ENCODE results near the gene ANKRD18B. TPM values are rescaled to one million over a fixed set of nuclear protein-coding genes. Genes with fewer than 3 reads are reported as not detected.
"Not testable (repeated sequence)": the region's sequence is repeated elsewhere in the genome, so short reads cannot be mapped to it uniquely, and the experiment has no call there.

ANKRD18B gene
- total RNA-seq, 1 experiment from 2014 or later = 9.1 TPM

GRCh38 chr9:33535541-33535940 is 11.5 kb downstream of the ANKRD18B start:
- WGBS (ENCODE audit: extremely low coverage, insufficient read length, low lambda C conversion rate) = no CpG with 5 or more reads among the region's 2 CpGs
- Mint-ChIP-seq H3K27me3 (ENCODE audit: low read depth) (no peaks in the 10 kb centered on the region), H3K27ac (no peak overlapping the region), H3K9me3 (no peaks in the 10 kb centered on the region), H3K36me3 (ENCODE audit: insufficient read depth in 1 of 3, low read depth in 3 of 3) (peaks cover 0 to 4% (median 2%) of the 10 kb centered on the region in 3 experiments; a peak in 4 of 7 replicates), H3K4me1 (peaks cover 3 to 4% of the 10 kb centered on the region in 2 experiments), H3K4me3 (no peak overlapping the region)
- Histone ChIP-seq H4K20me1 (ENCODE audit: control insufficient read depth, insufficient read depth, insufficient read length) (no peaks in the 10 kb centered on the region), H4K91ac (ENCODE audit: insufficient read length, low read depth, low read length) (no peak overlapping the region), H3K56ac (ENCODE audit: insufficient read length, low read depth, low read length) (no peak overlapping the region), H3K9me3 (ENCODE audit: control insufficient read depth, low read depth, low read length) (no peaks in the 10 kb centered on the region), H3K4me1 (ENCODE audit: insufficient read depth, low read length) (no peaks in the 10 kb centered on the region), H3K27me3 (ENCODE audit: insufficient read depth, low read length) (no peaks in the 10 kb centered on the region), H3K9ac (ENCODE audit: extremely low read depth, insufficient read length, low read length) (no peak overlapping the region), H3K23ac (ENCODE audit: insufficient read length, low read depth, low read length) (no peak overlapping the region), H3K4ac (ENCODE audit: low read depth, low read length) (no peak overlapping the region), H3K18ac (ENCODE audit: insufficient read length, low read depth, low read length) (no peak overlapping the region), H2BK120ac (ENCODE audit: low read depth, low read length, poor library complexity, severe bottlenecking) (no peak overlapping the region), H3K23me2 (ENCODE audit: insufficient read length, low read depth, low read length, poor library complexity, severe bottlenecking) (no peaks in the 10 kb centered on the region), H2AFZ (ENCODE audit: low read length) (no peak overlapping the region), H2BK5ac (ENCODE audit: insufficient read length, low read length) (no peak overlapping the region), H3K4me2 (ENCODE audit: insufficient read depth, insufficient read length, low read length) (no peak overlapping the region), H2BK20ac (ENCODE audit: low read depth, low read length, poor library complexity, severe bottlenecking) (no peak overlapping the region), H3K27ac (ENCODE audit: insufficient read length, low read depth, low read length) (no peak overlapping the region), H4K8ac (replicated peaks; ENCODE audit: insufficient read length, low read depth, low read length) (no peak overlapping the region), H4K5ac (ENCODE audit: insufficient read length, low read depth, low read length) (no peak overlapping the region), H3K79me2 (ENCODE audit: insufficient read depth, low read length) (no peaks in the 10 kb centered on the region), H3T11ph (ENCODE audit: low read length) (no peak overlapping the region), H3K79me1 (ENCODE audit: insufficient read depth, low read depth, low read length, poor library complexity, severe bottlenecking) (no peaks in the 10 kb centered on the region), H2AK5ac (ENCODE audit: insufficient read length, low read length) (no peak overlapping the region), H3K14ac (ENCODE audit: insufficient read depth, low read length) (no peak overlapping the region), H2BK15ac (ENCODE audit: low read depth, low read length) (no peak overlapping the region), H2BK12ac (ENCODE audit: insufficient read length, low read depth, low read length) (no peak overlapping the region)
- DNase-seq = no peak
- TF ChIP-seq CTCF (conservative IDR thresholded peaks at IDR 0.05) = no peak

- H2AK5ac ChIP-seq (ENCODE audit: insufficient read length, low read length); H3K4me3 Mint-ChIP-seq; H3K79me2 ChIP-seq (ENCODE audit: insufficient read depth, low read length); H3K27ac Mint-ChIP-seq; H3K79me1 ChIP-seq (ENCODE audit: insufficient read depth, low read depth, low read length, poor library complexity, severe bottlenecking); H3K27me3 Mint-ChIP-seq (ENCODE audit: low read depth); H3K4me2 ChIP-seq (ENCODE audit: insufficient read depth, insufficient read length, low read length); H2AFZ ChIP-seq (ENCODE audit: low read length); H2BK20ac ChIP-seq (ENCODE audit: low read depth, low read length, poor library complexity, severe bottlenecking); H4K91ac ChIP-seq (ENCODE audit: insufficient read length, low read depth, low read length); H3K4ac ChIP-seq (ENCODE audit: low read depth, low read length); H4K8ac ChIP-seq (replicated peaks; ENCODE audit: insufficient read length, low read depth, low read length); H3K27me3 ChIP-seq (ENCODE audit: insufficient read depth, low read length); H2BK15ac ChIP-seq (ENCODE audit: low read depth, low read length); H3K9me3 Mint-ChIP-seq; H2BK12ac ChIP-seq (ENCODE audit: insufficient read length, low read depth, low read length); DNase-seq; H3K4me1 ChIP-seq (ENCODE audit: insufficient read depth, low read length); H3T11ph ChIP-seq (ENCODE audit: low read length); H3K23ac ChIP-seq (ENCODE audit: insufficient read length, low read depth, low read length); H3K56ac ChIP-seq (ENCODE audit: insufficient read length, low read depth, low read length); H3K9me3 ChIP-seq (ENCODE audit: control insufficient read depth, low read depth, low read length); H3K27ac ChIP-seq (ENCODE audit: insufficient read length, low read depth, low read length); H2BK120ac ChIP-seq (ENCODE audit: low read depth, low read length, poor library complexity, severe bottlenecking); H3K4me1 Mint-ChIP-seq; H2BK5ac ChIP-seq (ENCODE audit: insufficient read length, low read length); H4K5ac ChIP-seq (ENCODE audit: insufficient read length, low read depth, low read length); H3K14ac ChIP-seq (ENCODE audit: insufficient read depth, low read length); H4K20me1 ChIP-seq (ENCODE audit: control insufficient read depth, insufficient read depth, insufficient read length); H3K9ac ChIP-seq (ENCODE audit: extremely low read depth, insufficient read length, low read length); H3K18ac ChIP-seq (ENCODE audit: insufficient read length, low read depth, low read length); H3K23me2 ChIP-seq (ENCODE audit: insufficient read length, low read depth, low read length, poor library complexity, severe bottlenecking): not testable (repeated sequence)
- peaks cover 0 to 18% (median 0%) of the 10 kb centered on the region in 3 experiments; a peak in 4 of 7 replicates for H3K36me3 Mint-ChIP-seq (ENCODE audit: insufficient read depth in 1 of 3, low read depth in 3 of 3)
- WGBS (ENCODE audit: extremely low coverage, insufficient read length, low lambda C conversion rate) = no CpG with 5 or more reads among the region's 2 CpGs
Observed at GRCh38 chr9:33543463-33543862, 19.4 kb downstream of the ANKRD18B start.

All from H9 (cell line).